Mesothelial cell of epicardium (in vitro differentiated cells): ENCODE data around the gene ADCK2. TPM values are rescaled to one million over a fixed set of nuclear protein-coding genes. Genes with fewer than 3 reads are reported as not detected.
A peak's percentile ranks its signal among the peaks of the same experiment; 100 is the strongest.

Source experiments
- DNase-seq, 2 experiments: peaks; one replicate each; pipeline ENCODE4 v3.0.0; 2021; ENCODE audit warnings: low spot score in 2 of 2; ENCODE audit not compliant: unreplicated experiment in 2 of 2
- H3K27ac Mint-ChIP-seq: 2 replicates; pipeline ENCODE4 v1.8.0; 2021; ENCODE audit warnings: mixed read lengths
- H3K27me3 Mint-ChIP-seq: 2 replicates; pipeline ENCODE4 v1.8.0; 2021; ENCODE audit warnings: low read depth, mixed read lengths
- H3K36me3 Mint-ChIP-seq: 2 replicates; pipeline ENCODE4 v1.8.0; 2021; ENCODE audit warnings: mixed read lengths
- H3K4me1 Mint-ChIP-seq: 2 replicates; pipeline ENCODE4 v1.8.0; 2021; ENCODE audit warnings: mixed read lengths
- H3K4me3 Mint-ChIP-seq: 2 replicates; pipeline ENCODE4 v1.8.0; 2021; ENCODE audit warnings: mild to moderate bottlenecking, moderate library complexity, mixed read lengths
- H3K9me3 Mint-ChIP-seq: 2 replicates; pipeline ENCODE4 v1.8.0; 2021; ENCODE audit warnings: mixed read lengths
- total RNA-seq: library from RNA; stranded (reverse); gene quantifications from 3 replicates; pipeline ENCODE4 v1.2.1, GENCODE V29; 2021
- TF ChIP-seq, protein P1 (sequence below): fragments of 200-600 bp; sonication (generic); IDR thresholded peaks from one replicate; pipeline ENCODE4 v1.5.0; 2021; ENCODE audit warnings: antibody characterized with exemption; ENCODE audit not compliant: unreplicated experiment

Gene ADCK2
- total RNA-seq, 1 donor from 2014 or later, result 26.6 TPM

DNA sequence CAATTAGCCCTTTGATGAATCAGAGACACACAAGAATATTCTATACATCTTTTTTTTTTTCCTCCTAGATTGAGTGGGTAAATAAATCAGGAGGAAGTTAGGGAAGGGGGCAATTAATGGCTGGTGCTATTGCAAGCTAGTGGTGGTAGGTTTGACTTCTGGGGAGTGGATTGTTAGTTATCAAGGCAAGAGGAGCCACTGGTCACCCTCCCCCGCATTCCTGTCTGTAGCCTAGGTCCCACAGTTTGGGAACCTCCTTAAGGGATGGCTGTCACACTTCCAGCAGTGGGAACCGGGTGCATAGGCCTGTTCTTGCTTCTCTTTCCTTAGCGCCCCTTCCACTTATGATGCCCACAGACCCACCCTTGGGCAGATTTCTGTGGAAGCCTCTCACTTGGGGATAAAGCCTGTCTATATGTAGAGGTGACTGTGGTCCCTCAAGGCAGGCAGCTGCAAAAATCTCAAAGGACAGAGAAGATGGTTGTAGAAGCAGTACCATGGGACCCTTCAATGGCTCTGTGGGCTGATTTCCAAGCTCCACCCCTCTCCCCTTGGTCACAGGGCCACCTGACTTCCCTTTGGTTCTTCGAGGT is 2.3 kb upstream of the ADCK2 start:
- Mint-ChIP-seq H3K4me3 (no peak overlapping the region), H3K27ac (no peak overlapping the region), H3K4me1 (peaks cover 52% of the 10 kb centered on the region), H3K27me3 (peaks cover 1% of the 10 kb centered on the region), H3K9me3 (no peaks in the 10 kb centered on the region), H3K36me3 (no peaks in the 10 kb centered on the region)
- DNase-seq, result no peak
- TF ChIP-seq, protein P1, sequence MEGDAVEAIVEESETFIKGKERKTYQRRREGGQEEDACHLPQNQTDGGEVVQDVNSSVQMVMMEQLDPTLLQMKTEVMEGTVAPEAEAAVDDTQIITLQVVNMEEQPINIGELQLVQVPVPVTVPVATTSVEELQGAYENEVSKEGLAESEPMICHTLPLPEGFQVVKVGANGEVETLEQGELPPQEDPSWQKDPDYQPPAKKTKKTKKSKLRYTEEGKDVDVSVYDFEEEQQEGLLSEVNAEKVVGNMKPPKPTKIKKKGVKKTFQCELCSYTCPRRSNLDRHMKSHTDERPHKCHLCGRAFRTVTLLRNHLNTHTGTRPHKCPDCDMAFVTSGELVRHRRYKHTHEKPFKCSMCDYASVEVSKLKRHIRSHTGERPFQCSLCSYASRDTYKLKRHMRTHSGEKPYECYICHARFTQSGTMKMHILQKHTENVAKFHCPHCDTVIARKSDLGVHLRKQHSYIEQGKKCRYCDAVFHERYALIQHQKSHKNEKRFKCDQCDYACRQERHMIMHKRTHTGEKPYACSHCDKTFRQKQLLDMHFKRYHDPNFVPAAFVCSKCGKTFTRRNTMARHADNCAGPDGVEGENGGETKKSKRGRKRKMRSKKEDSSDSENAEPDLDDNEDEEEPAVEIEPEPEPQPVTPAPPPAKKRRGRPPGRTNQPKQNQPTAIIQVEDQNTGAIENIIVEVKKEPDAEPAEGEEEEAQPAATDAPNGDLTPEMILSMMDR, result no peak

DNA sequence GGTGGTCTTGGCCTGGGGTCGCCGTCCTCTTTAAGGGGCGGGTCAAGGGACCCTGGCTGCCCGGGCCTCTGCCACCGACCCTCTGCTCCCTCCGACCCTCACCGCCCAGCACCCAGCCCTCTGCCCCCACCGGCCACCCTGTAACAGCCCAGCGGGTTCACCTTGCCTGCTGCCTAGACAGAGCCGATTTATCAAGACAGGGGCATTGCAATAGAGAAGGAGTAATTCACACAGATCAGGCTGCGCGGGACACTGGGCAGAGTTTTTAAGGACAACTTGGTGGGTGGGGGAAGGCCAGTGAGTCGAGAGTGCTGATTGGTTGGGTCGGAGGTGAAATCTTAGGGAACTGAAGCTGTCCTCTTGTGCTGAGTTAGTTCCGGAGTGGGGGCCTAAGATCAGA is 779 bp upstream of the ADCK2 start:
- Mint-ChIP-seq H3K27me3 (no peaks in the 10 kb centered on the region), H3K4me3 (peak overlapping the region; percentile 67), H3K27ac (peak overlapping the region; percentile 8), H3K4me1 (peaks cover 55% of the 10 kb centered on the region), H3K36me3 (no peaks in the 10 kb centered on the region), H3K9me3 (no peaks in the 10 kb centered on the region)
- DNase-seq, result no peak
- TF ChIP-seq, protein P1, result no peak

DNA sequence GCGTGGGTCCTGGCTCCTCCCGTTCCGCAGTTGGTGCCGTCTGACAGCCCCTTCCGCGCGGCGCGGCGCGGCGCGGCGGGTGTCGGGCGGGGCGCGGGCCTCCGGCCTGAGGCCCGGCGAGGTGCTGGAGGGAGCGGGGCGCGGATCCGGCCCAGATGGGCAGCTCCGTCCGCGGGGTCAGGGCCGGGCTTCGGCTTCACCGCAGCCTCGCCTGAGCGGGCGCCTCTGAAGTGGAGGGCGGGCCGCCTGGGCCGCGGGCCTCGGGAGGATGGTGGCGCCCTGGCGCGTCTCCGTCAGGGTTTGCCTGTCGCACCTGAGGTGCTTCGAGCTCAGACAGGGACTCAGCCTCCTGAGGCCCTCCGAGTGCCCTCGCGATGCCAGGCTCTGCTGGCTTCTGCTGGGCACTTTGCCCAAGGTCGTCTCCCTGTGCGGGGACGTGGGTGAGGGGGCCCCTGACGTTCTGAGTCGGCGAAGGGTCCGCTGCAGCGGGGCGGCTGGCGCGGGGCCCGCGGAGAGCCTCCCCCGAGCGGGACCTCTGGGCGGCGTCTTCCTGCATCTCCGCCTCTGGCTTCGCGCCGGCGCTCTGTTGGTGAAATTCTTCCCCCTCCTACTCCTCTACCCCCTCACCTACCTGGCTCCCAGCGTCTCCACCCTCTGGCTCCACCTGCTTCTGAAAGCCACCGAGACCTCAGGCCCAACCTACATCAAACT is 473 bp downstream of the ADCK2 start:
- Mint-ChIP-seq H3K27ac (peak overlapping the region; percentile 87), H3K9me3 (no peaks in the 10 kb centered on the region)

DNA sequence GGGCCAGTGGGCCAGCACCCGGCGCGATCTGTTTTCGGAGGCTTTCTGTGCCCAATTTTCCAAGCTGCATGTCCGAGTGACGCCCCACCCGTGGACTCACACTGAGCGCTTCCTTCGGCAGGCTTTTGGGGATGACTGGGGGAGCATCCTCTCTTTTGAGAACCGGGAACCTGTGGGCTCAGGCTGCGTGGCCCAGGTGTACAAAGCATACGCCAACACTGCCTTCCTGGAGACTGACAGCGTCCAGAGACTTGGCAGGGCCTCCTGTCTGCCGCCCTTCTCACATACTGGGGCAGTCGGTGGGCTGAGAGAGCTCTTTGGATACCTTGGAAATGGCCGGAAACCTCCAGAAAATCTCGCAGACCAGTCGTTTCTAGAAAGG is 1.0 kb downstream of the ADCK2 start:
- H3K27ac Mint-ChIP-seq, result peak overlapping the region; percentile 87
- no peak for DNase-seq

More for the DNA sequence above, 473 bp downstream of the ADCK2 start:
- Mint-ChIP-seq H3K27me3 (no peaks in the 10 kb centered on the region), H3K4me1 (peaks cover 45% of the 10 kb centered on the region), H3K4me3 (peak overlapping the region; percentile 79), H3K36me3 (peaks cover 10% of the 10 kb centered on the region)
- DNase-seq, result peak in 1 of 2 experiments; percentile 70
- TF ChIP-seq, protein P1, result no peak

DNA sequence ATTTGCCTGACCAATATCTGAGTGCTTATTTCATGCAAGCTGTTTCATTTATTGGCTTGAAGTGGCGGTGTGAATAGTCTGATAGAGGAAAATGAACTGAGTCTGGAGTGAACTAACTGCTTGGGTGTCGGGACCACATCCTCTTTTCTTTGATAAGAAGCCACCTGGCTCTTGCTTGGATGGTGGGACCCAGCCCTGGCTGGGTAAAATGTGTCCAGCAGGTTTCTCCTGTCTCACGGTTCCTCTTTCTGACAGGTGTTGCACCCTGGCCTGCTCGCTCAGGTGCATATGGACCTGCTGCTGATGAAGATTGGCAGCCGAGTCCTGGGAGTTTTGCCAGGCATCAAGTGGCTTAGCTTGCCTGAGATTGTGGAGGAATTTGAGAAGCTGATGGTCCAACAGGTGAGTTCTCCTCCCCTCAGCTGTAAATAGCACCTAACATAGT is 1.6 kb downstream of the ADCK2 start:
- H3K4me3 Mint-ChIP-seq, result peak overlapping the region; percentile 79
- DNase-seq, result no peak
- no peaks in the 10 kb centered on the region for H3K9me3 Mint-ChIP-seq
- TF ChIP-seq, protein P1, result no peak
- H3K27ac Mint-ChIP-seq, result peak overlapping the region; percentile 15
- peaks cover 36% of the 10 kb centered on the region for H3K4me1 Mint-ChIP-seq
- H3K27me3 Mint-ChIP-seq, result no peaks in the 10 kb centered on the region
- peaks cover 20% of the 10 kb centered on the region for H3K36me3 Mint-ChIP-seq

More for the DNA sequence above, 1.0 kb downstream of the ADCK2 start:
- peak overlapping the region; percentile 79 for H3K4me3 Mint-ChIP-seq
- H3K36me3 Mint-ChIP-seq, result peaks cover 14% of the 10 kb centered on the region
- no peaks in the 10 kb centered on the region for H3K27me3 Mint-ChIP-seq
- peaks cover 39% of the 10 kb centered on the region for H3K4me1 Mint-ChIP-seq
- no peaks in the 10 kb centered on the region for H3K9me3 Mint-ChIP-seq
- TF ChIP-seq, protein P1, result no peak
